ENCODE measurements around the gene PRKG1.

- TF ChIP-seq CTCF (conservative IDR thresholded peaks at IDR 0.05 in 1 of 2, IDR thresholded peaks at IDR 0.05 in 1 of 2; ENCODE audit: extremely low read depth in 1 of 2, insufficient read depth in 1 of 2, low read depth in 1 of 2, low read length in 2 of 2) (no peak), EZH2 (IDR thresholded peaks at IDR 0.05; ENCODE audit: borderline replicate concordance, low read length) (no peak)
Observed at GRCh38 chr10:51073453-51074237, 642 bp upstream of the PRKG1 start.
